NB4 (cell line): ENCODE measurements around the gene GPR158.

Source experiments
- DNase-seq: peaks from one replicate; pipeline ENCODE4 v3.0.0; 2010; ENCODE audit warnings: low read depth
- H3K4me3 ChIP-seq: one replicate; pipeline ENCODE4 v1.5.1; 2011; ENCODE audit warnings: mild to moderate bottlenecking, low read depth, low read length, moderate library complexity
- MYC ChIP-seq: IDR thresholded peaks from 2 replicates; pipeline ENCODE4 v1.6.1; 2011; ENCODE audit warnings: low read depth, low read length
- POLR2A ChIP-seq: IDR thresholded peaks from 2 replicates; pipeline ENCODE4 v1.6.1; 2011; ENCODE audit warnings: mild to moderate bottlenecking; ENCODE audit not compliant: insufficient read length; ENCODE audit errors: extremely low read depth
- TF ChIP-seq, protein P1 (sequence below): IDR thresholded peaks from one replicate; pipeline ENCODE4 v1.5.1; 2012; ENCODE audit warnings: low read depth, low read length
- TF ChIP-seq, protein P2 (sequence below): IDR thresholded peaks from 2 replicates; pipeline ENCODE4 v1.6.1; 2011; ENCODE audit warnings: low read depth, low read length

The GPR158 gene

DNA sequence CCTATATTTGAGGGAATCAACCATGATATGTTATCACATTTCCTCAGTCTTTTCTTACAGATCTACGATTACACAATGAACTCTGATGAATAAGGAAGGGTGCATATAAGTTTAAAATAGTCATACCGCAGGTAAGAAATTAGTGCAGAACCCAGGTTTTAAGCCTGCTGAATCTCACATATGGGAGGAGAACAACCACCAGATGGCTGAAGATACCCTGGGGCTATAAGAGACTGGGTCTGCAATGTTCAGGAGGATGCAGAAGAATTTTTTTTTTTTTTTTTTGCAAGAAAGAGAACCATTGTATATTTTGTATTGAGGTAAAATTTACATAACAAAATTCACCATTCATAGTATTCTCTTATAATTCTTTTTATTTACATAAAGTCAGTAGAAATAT is 387.0 kb downstream of the GPR158 start:
- H3K4me3 ChIP-seq = no peak overlapping the region
- DNase-seq = no peak
- TF ChIP-seq, protein P1, sequence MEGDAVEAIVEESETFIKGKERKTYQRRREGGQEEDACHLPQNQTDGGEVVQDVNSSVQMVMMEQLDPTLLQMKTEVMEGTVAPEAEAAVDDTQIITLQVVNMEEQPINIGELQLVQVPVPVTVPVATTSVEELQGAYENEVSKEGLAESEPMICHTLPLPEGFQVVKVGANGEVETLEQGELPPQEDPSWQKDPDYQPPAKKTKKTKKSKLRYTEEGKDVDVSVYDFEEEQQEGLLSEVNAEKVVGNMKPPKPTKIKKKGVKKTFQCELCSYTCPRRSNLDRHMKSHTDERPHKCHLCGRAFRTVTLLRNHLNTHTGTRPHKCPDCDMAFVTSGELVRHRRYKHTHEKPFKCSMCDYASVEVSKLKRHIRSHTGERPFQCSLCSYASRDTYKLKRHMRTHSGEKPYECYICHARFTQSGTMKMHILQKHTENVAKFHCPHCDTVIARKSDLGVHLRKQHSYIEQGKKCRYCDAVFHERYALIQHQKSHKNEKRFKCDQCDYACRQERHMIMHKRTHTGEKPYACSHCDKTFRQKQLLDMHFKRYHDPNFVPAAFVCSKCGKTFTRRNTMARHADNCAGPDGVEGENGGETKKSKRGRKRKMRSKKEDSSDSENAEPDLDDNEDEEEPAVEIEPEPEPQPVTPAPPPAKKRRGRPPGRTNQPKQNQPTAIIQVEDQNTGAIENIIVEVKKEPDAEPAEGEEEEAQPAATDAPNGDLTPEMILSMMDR = no peak
- TF ChIP-seq, protein P2, sequence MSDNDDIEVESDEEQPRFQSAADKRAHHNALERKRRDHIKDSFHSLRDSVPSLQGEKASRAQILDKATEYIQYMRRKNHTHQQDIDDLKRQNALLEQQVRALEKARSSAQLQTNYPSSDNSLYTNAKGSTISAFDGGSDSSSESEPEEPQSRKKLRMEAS = no peak
- TF ChIP-seq MYC = no peak

DNA sequence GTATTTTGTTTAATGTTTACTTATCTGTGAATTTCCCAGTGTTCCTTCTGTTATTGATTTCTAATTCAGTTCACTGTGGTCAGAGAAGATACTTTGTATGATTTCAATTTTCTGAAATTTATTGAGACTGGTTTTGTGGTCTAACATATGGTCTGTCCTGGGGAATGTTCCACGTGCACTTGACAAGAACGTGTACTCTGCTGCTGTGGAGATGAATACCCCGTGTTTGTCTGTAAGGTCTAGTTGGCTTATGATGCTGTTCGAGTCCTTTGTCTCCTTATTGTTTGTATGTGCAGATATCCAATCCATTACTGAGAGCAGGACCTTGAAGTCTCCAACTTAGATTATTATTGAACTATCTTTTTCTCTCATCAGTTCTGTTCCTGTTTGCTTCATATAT is 387.7 kb downstream of the GPR158 start:
- TF ChIP-seq, protein P1 = no peak
- TF ChIP-seq POLR2A (no peak), MYC (no peak)
- TF ChIP-seq, protein P2 = no peak
- no peak for DNase-seq
- H3K4me3 ChIP-seq = no peak overlapping the region

DNA sequence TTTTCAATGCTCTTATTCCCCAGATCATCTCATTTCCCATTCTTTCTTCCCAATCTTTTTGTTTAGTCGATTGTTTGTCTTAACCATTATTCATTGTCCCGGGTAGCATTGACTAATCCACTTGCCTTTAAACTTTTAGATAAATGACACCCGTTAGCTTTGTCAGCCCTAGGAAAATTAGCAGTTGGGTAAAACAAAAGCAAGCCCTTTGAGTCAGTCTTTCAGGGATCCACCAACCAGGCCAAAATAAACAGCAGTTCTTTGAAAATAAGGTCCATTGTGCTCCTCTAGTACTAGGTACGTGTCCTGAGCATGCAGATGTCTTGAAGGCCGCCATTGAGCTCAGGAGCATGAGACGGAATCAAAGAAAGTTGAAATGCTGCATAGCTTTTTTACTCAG is 389.6 kb downstream of the GPR158 start:
- H3K4me3 ChIP-seq = no peak overlapping the region
- TF ChIP-seq MYC = no peak
- TF ChIP-seq, protein P2 = no peak
- TF ChIP-seq POLR2A = no peak
- TF ChIP-seq, protein P1 = no peak
- DNase-seq = no peak

DNA sequence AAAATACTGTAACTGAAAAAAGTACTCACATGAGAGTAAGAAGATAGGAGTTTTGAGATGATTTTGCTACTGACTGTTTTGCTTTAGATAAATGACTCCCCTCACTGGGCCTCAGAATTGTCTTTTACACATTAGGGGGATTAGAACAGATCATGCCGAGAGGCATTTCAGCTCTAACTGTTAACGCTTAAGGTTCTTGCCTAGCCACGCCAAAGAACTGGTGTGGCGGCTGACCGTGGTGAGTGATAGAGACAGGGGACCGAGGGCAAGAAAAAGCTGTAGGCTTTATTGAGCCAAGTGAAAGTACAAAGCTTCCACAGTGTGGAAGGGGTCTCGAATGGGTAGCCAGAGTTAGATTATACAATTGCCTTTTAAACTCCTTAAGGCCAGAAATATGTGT is 390.8 kb downstream of the GPR158 start:
- DNase-seq = no peak
- no peak overlapping the region for H3K4me3 ChIP-seq
- TF ChIP-seq, protein P2 = no peak
- TF ChIP-seq, protein P1 = no peak
- TF ChIP-seq POLR2A (no peak), MYC (no peak)

DNA sequence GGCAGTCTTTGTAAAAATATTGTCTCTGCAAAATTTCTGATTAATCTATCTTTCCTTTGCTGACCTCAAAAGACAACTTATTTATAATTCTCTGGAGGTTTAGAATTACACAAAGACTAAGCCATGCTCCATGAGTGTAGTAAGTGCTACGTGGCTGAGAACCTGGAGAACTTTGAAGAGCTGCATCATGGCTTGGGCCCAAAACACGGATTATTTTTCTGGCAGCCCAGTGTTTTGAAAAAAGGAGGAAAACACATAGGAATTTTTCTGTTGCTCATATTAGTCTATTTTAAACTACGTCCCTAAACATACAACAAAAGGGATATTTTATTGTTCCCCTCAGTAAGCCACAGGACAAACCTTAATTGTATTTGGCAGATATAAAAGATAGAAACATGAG is 398.5 kb downstream of the GPR158 start:
- no peak for DNase-seq
- no peak overlapping the region for H3K4me3 ChIP-seq
- TF ChIP-seq, protein P1 = no peak
- no peak for TF ChIP-seq POLR2A
- no peak for TF ChIP-seq MYC
- TF ChIP-seq, protein P2 = no peak

DNA sequence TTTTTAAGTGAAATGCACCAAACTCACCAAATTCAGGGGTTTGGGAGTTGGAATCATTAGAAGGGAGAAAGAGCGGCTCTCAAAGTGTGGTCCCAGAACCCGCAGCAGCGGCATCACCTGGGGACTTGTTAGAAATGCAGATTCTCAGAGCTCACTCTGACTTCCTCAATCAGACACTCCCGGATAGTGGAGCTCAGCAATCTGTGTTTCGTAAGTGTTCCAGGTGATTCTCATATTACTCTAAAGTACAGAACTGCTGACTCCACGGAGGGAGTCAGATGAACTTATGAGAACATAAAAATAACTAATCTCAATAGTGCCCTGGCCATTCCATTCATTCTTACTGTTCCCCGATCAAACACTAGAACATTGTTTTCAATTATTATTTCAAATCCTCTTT is 400.5 kb downstream of the GPR158 start:
- H3K4me3 ChIP-seq = no peak overlapping the region
- TF ChIP-seq, protein P2 = no peak
- TF ChIP-seq MYC = no peak
- TF ChIP-seq POLR2A = no peak
- TF ChIP-seq, protein P1 = no peak
- no peak for DNase-seq
